BE2C (cell line): ENCODE measurements around the gene PLXNB2.

ENCODE experiments used
- DNase-seq: peaks from one replicate; pipeline ENCODE4 v3.0.0-alpha.2; 2020
- H3K27me3 ChIP-seq: fragments of 250-450 bp; sonication (Bioruptor Pico); 2 replicates; pipeline ENCODE4 v1.5.1; 2020; ENCODE audit warnings: mild to moderate bottlenecking
- H3K36me3 ChIP-seq: fragments of 250-450 bp; sonication (Bioruptor Pico); 2 replicates; pipeline ENCODE4 v1.5.1; 2020; ENCODE audit warnings: mild to moderate bottlenecking
- H3K4me1 ChIP-seq: fragments of 250-450 bp; sonication (Bioruptor Pico); 2 replicates; pipeline ENCODE4 v1.5.1; 2020
- H3K4me3 ChIP-seq: 2 replicates; pipeline ENCODE4 v1.5.1; 2011; ENCODE audit warnings: low read depth, low read length
- H3K9me3 ChIP-seq: fragments of 250-450 bp; sonication (Bioruptor Pico); 2 replicates; pipeline ENCODE4 v1.5.1; 2020
- CTCF ChIP-seq: IDR thresholded peaks from 2 replicates; pipeline ENCODE4 v1.5.1; 2012; ENCODE audit warnings: mild to moderate bottlenecking, low read depth, low read length

The PLXNB2 gene

GRCh38 chr22:50250555-50251476 lies 56.6 kb downstream of the PLXNB2 start, which contains the start of gene HDAC10:
HDAC10 (minus strand) TSS chr22:50251265; CDS start chr22:50251032, 233 bp downstream.
- Histone ChIP-seq H3K27me3 (no peaks in the 10 kb centered on the region), H3K9me3 (no peaks in the 10 kb centered on the region), H3K36me3 (peaks cover 28% of the 10 kb centered on the region), H3K4me3 (peak within 1 kb of the TSS; percentile 70), H3K4me1 (peaks cover 19% of the 10 kb centered on the region)
- no peak for TF ChIP-seq CTCF
- peak; percentile 91 for DNase-seq

- Histone ChIP-seq H3K36me3 (peaks cover 27% of the 10 kb centered on the region), H3K4me1 (peaks cover 19% of the 10 kb centered on the region), H3K4me3 (peak overlapping the region; percentile 70), H3K9me3 (no peaks in the 10 kb centered on the region), H3K27me3 (no peaks in the 10 kb centered on the region)
- TF ChIP-seq CTCF, result no peak
- no peak for DNase-seq
Observed at GRCh38 chr22:50250249-50250554, 57.2 kb downstream of the PLXNB2 start.

GRCh38 chr22:50249341-50250248 lies 57.9 kb downstream of the PLXNB2 start:
- Histone ChIP-seq H3K9me3 (no peaks in the 10 kb centered on the region), H3K4me3 (peak overlapping the region; percentile 70), H3K4me1 (peaks cover 19% of the 10 kb centered on the region), H3K36me3 (peaks cover 23% of the 10 kb centered on the region), H3K27me3 (no peaks in the 10 kb centered on the region)
- no peak for TF ChIP-seq CTCF
- DNase-seq, result no peak

- Histone ChIP-seq H3K4me1 (peaks cover 19% of the 10 kb centered on the region), H3K9me3 (no peaks in the 10 kb centered on the region), H3K4me3 (peak overlapping the region; percentile 45), H3K36me3 (peaks cover 17% of the 10 kb centered on the region), H3K27me3 (no peaks in the 10 kb centered on the region)
- TF ChIP-seq CTCF, result no peak
- no peak for DNase-seq
Observed at GRCh38 chr22:50248196-50249081, 59.0 kb downstream of the PLXNB2 start.

GRCh38 chr22:50247748-50248147 lies 59.7 kb downstream of the PLXNB2 start:
- TF ChIP-seq CTCF, result no peak
- Histone ChIP-seq H3K9me3 (no peaks in the 10 kb centered on the region), H3K4me3 (peak overlapping the region; percentile 45), H3K36me3 (peaks cover 14% of the 10 kb centered on the region), H3K27me3 (no peaks in the 10 kb centered on the region), H3K4me1 (peaks cover 19% of the 10 kb centered on the region)
- DNase-seq, result peak; percentile 92
